ENCODE data around the gene XCL2.

DNA sequence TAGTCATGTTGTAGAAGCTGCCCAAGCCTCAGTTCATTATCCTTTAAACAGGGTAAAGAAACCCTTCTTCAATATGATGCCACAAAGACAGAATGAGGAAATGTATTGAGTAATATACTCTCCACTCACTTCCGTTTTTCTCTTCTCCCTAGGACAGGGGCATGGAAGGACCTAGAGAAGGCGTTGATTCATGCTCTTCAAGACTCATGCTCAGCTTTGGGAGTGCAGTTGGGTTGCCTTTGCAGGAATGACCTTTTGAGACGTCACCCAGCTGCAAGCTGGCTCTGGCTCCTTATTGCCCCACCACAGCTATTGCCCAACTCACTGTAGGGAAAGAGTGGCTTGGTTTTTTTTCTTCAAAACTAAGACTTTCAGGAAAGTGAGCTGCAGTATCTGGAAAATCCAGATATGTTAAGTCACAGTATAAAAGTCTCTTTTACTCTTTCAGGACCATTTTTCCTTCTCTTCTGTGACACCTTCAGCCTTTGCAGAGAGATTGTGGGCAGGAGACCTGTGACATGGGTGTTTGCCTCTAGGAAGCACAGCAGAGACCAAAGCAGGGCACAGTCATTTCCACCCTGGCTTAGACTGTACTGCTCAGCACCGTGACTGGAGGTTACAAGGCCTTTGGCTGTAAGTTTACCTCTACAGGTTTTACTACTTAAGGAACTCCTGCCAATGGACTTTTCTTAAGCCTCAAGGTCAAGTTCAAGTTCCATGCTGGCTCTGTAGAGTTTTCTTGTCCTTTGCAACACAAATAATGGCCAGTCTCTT lies 39.5 kb downstream of the XCL2 start:
- TF ChIP-seq, protein P1, sequence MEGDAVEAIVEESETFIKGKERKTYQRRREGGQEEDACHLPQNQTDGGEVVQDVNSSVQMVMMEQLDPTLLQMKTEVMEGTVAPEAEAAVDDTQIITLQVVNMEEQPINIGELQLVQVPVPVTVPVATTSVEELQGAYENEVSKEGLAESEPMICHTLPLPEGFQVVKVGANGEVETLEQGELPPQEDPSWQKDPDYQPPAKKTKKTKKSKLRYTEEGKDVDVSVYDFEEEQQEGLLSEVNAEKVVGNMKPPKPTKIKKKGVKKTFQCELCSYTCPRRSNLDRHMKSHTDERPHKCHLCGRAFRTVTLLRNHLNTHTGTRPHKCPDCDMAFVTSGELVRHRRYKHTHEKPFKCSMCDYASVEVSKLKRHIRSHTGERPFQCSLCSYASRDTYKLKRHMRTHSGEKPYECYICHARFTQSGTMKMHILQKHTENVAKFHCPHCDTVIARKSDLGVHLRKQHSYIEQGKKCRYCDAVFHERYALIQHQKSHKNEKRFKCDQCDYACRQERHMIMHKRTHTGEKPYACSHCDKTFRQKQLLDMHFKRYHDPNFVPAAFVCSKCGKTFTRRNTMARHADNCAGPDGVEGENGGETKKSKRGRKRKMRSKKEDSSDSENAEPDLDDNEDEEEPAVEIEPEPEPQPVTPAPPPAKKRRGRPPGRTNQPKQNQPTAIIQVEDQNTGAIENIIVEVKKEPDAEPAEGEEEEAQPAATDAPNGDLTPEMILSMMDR (IDR thresholded peaks at IDR 0.05): no peak
- TF ChIP-seq POLR2AphosphoS5 (IDR thresholded peaks at IDR 0.05; ENCODE audit: low read depth, low read length): no peak
- no peak for TF ChIP-seq SIN3A (IDR thresholded peaks at IDR 0.05; ENCODE audit: borderline replicate concordance, insufficient read depth, low read depth, low read length)
- TF ChIP-seq, protein P2, sequence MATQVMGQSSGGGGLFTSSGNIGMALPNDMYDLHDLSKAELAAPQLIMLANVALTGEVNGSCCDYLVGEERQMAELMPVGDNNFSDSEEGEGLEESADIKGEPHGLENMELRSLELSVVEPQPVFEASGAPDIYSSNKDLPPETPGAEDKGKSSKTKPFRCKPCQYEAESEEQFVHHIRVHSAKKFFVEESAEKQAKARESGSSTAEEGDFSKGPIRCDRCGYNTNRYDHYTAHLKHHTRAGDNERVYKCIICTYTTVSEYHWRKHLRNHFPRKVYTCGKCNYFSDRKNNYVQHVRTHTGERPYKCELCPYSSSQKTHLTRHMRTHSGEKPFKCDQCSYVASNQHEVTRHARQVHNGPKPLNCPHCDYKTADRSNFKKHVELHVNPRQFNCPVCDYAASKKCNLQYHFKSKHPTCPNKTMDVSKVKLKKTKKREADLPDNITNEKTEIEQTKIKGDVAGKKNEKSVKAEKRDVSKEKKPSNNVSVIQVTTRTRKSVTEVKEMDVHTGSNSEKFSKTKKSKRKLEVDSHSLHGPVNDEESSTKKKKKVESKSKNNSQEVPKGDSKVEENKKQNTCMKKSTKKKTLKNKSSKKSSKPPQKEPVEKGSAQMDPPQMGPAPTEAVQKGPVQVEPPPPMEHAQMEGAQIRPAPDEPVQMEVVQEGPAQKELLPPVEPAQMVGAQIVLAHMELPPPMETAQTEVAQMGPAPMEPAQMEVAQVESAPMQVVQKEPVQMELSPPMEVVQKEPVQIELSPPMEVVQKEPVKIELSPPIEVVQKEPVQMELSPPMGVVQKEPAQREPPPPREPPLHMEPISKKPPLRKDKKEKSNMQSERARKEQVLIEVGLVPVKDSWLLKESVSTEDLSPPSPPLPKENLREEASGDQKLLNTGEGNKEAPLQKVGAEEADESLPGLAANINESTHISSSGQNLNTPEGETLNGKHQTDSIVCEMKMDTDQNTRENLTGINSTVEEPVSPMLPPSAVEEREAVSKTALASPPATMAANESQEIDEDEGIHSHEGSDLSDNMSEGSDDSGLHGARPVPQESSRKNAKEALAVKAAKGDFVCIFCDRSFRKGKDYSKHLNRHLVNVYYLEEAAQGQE (IDR thresholded peaks at IDR 0.05; ENCODE audit: insufficient read depth in 1 of 2, low read depth in 2 of 2, low read length in 1 of 2): no peak

Measured in Panc1 (cell line).